H1 (cell line): ENCODE data around the gene NPR2. TPM values are rescaled to one million over a fixed set of nuclear protein-coding genes. Genes with fewer than 3 reads are reported as not detected.

Experiments
- CTCF ChIA-PET: fragments of 300-600 bp; sonication (Branson Sonifier 250); formaldehyde crosslinking; loops from one replicate; lab custom pipeline; 2021; ENCODE audit not compliant: partially characterized antibody; lab: Charles Lee
- POLR2A ChIA-PET: fragments of 300-600 bp; sonication (Branson Sonifier 250); formaldehyde crosslinking; loops from one replicate; lab custom pipeline; 2021; ENCODE audit warnings: inconsistent platforms; ENCODE audit not compliant: partially characterized antibody; lab: Charles Lee
- DNase-seq, 2 experiments: peaks; one replicate each; pipeline versions ENCODE4 v3.0.0 to v3.0.0-alpha.2; 2010 to 2022; ENCODE audit warnings: low spot score in 2 of 2, low read depth in 1 of 2, mixed read lengths in 1 of 2
- FAIRE-seq: peaks from 2 replicates; lab custom pipeline; 2011; peaks lifted over from hg19 to GRCh38; lab: Jason Lieb, UNC
- H2AFZ ChIP-seq: 2 replicates; pipeline ENCODE4 v1.8.1; 2012; ENCODE audit warnings: low read length, inconsistent platforms
- H2AK5ac ChIP-seq: 2 replicates; pipeline ENCODE4 v1.6.1; 2013; ENCODE audit warnings: low read depth, low read length
- H2BK120ac ChIP-seq: replicated peaks from 2 replicates; pipeline ENCODE3; 2013; ENCODE audit warnings: low read depth, low read length, inconsistent platforms
- H2BK12ac ChIP-seq: 2 replicates; pipeline ENCODE4 v1.6.1; 2013; ENCODE audit warnings: low read depth, low read length
- H2BK15ac ChIP-seq: 2 replicates; pipeline ENCODE4 v1.6.1; 2013; ENCODE audit warnings: low read length
- H2BK20ac ChIP-seq: 2 replicates; pipeline ENCODE4 v1.6.1; 2013; ENCODE audit warnings: low read length
- H2BK5ac ChIP-seq: 2 replicates; pipeline ENCODE4 v1.6.1; 2013; ENCODE audit warnings: low read depth, low read length
- H3K14ac ChIP-seq: 2 replicates; pipeline ENCODE4 v1.6.1; 2013; ENCODE audit warnings: inconsistent platforms; ENCODE audit not compliant: insufficient read length
- H3K18ac ChIP-seq: 2 replicates; pipeline ENCODE4 v1.6.1; 2013; ENCODE audit warnings: low read length; ENCODE audit errors: extremely low read depth
- H3K23ac ChIP-seq: 2 replicates; pipeline ENCODE4 v1.6.1; 2013; ENCODE audit warnings: inconsistent platforms; ENCODE audit not compliant: insufficient read length
- H3K23me2 ChIP-seq: 2 replicates; pipeline ENCODE4 v1.6.1; 2013; ENCODE audit warnings: low read depth, low read length
- H3K27ac ChIP-seq: 2 replicates; pipeline ENCODE4 v1.6.1; 2011; ENCODE audit warnings: low read depth, low read length, inconsistent platforms
- H3K27me3 ChIP-seq, 4 experiments: replicated peaks in 1 of 4; 1 replicate in 1 of 4; 2 replicates in 3 of 4; pipeline versions ENCODE4 v1.6.1 to v1.8.1; 2011 to 2013; ENCODE audit warnings: low read length in 3 of 4, mild to moderate bottlenecking in 3 of 4, inconsistent platforms in 2 of 4, mixed read lengths in 2 of 4, moderate library complexity in 1 of 4; ENCODE audit not compliant: control insufficient read depth in 3 of 4, insufficient read depth in 3 of 4; ENCODE audit errors: extremely low read depth in 1 of 4
- H3K36me3 ChIP-seq, 4 experiments: 2 replicates each; pipeline versions ENCODE4 v1.6.1 to v1.8.1; 2011 to 2013; ENCODE audit warnings: mild to moderate bottlenecking in 4 of 4, low read length in 3 of 4, moderate library complexity in 2 of 4, control low read depth in 1 of 4, inconsistent platforms in 1 of 4; ENCODE audit not compliant: insufficient read depth in 4 of 4, control insufficient read depth in 2 of 4
- H3K4ac ChIP-seq: replicated peaks from 2 replicates; pipeline ENCODE3; 2013; ENCODE audit warnings: low read length, low read depth, mixed read lengths, inconsistent platforms; ENCODE audit not compliant: insufficient read length
- H3K4me1 ChIP-seq, 4 experiments: replicated peaks in 1 of 4; 1 replicate in 1 of 4; 2 replicates in 3 of 4; pipeline versions ENCODE4 v1.6.1 to v1.8.1; 2011 to 2013; ENCODE audit warnings: low read length in 3 of 4, inconsistent platforms in 2 of 4, mixed read lengths in 1 of 4; ENCODE audit not compliant: insufficient read depth in 4 of 4, control insufficient read depth in 3 of 4
- H3K4me2 ChIP-seq, 2 experiments: 2 replicates each; pipeline versions ENCODE4 v1.6.1 to v1.8.1; 2011 to 2013; ENCODE audit warnings: low read depth in 2 of 2, low read length in 2 of 2, control low read depth in 1 of 2, inconsistent platforms in 1 of 2, mild to moderate bottlenecking in 1 of 2; ENCODE audit not compliant: insufficient read depth in 1 of 2
- H3K4me3 ChIP-seq, 4 experiments: fragments of 200-600, 300-600 bp in 1 of 4; sonication (generic), shearing (Covaris generic), sonication (Bioruptor Twin) in 1 of 4; 2 replicates each; pipeline versions ENCODE4 v1.5.1 to v1.8.1; 2011 to 2016; ENCODE audit warnings: low read length in 4 of 4, low read depth in 3 of 4, control low read depth in 2 of 4, inconsistent platforms in 2 of 4, mild to moderate bottlenecking in 2 of 4, mixed read lengths in 1 of 4, moderate library complexity in 1 of 4; ENCODE audit not compliant: insufficient read depth in 2 of 4; ENCODE audit errors: extremely low read depth in 1 of 4
- H3K56ac ChIP-seq: replicated peaks from 2 replicates; pipeline ENCODE3; 2013; ENCODE audit warnings: low read depth, mild to moderate bottlenecking, mixed read lengths, low read length, inconsistent platforms; ENCODE audit not compliant: insufficient read length
- H3K79me1 ChIP-seq: 2 replicates; pipeline ENCODE4 v1.6.1; 2013; ENCODE audit warnings: low read depth, low read length, control low read depth
- H3K79me2 ChIP-seq, 2 experiments: 2 replicates each; pipeline versions ENCODE4 v1.6.1 to v1.8.1; 2012 to 2013; ENCODE audit warnings: low read length in 2 of 2, mild to moderate bottlenecking in 2 of 2, inconsistent platforms in 1 of 2; ENCODE audit not compliant: insufficient read depth in 2 of 2, control insufficient read depth in 1 of 2
- H3K9ac ChIP-seq, 4 experiments: replicated peaks in 1 of 4; 1 replicate in 1 of 4; 2 replicates in 3 of 4; pipeline versions ENCODE4 v1.6.1 to v1.8.1; 2011 to 2013; ENCODE audit warnings: low read depth in 3 of 4, low read length in 3 of 4, control low read depth in 2 of 4, mild to moderate bottlenecking in 2 of 4, moderate library complexity in 2 of 4, inconsistent platforms in 1 of 4; ENCODE audit errors: extremely low read depth in 1 of 4
- H3K9me3 ChIP-seq, 2 experiments: 2 replicates each; pipeline versions ENCODE4 v1.6.1 to v1.8.1; 2012 to 2013; ENCODE audit warnings: mild to moderate bottlenecking in 2 of 2, moderate library complexity in 2 of 2, control low read depth in 1 of 2, inconsistent platforms in 1 of 2, low read depth in 1 of 2, low read length in 1 of 2, mixed read lengths in 1 of 2; ENCODE audit not compliant: insufficient read depth in 2 of 2
- H4K20me1 ChIP-seq, 2 experiments: replicated peaks in 1 of 2; 2 replicates each; pipeline versions ENCODE3 to v1.8.1; 2011 to 2013; ENCODE audit warnings: inconsistent platforms in 2 of 2, low read length in 2 of 2, mild to moderate bottlenecking in 1 of 2; ENCODE audit not compliant: insufficient read depth in 2 of 2, control insufficient read depth in 1 of 2
- H4K5ac ChIP-seq: 2 replicates; pipeline ENCODE4 v1.6.1; 2013; ENCODE audit warnings: low read length, low read depth, mixed read lengths, inconsistent platforms; ENCODE audit not compliant: insufficient read length
- H4K8ac ChIP-seq: 2 replicates; pipeline ENCODE4 v1.8.0; 2013; ENCODE audit warnings: mild to moderate bottlenecking, moderate library complexity, low read length, inconsistent platforms; ENCODE audit not compliant: insufficient read depth; ENCODE audit errors: extremely low read depth
- H4K91ac ChIP-seq: replicated peaks from 2 replicates; pipeline ENCODE3; 2013; ENCODE audit warnings: low read length, mixed read lengths, inconsistent platforms; ENCODE audit not compliant: insufficient read length
- YY1 ChIP-seq: IDR thresholded peaks from 2 replicates; pipeline ENCODE4 v1.6.1; 2011; ENCODE audit warnings: low read depth, mild to moderate bottlenecking, low read length
- WGBS, 2 experiments: shearing (Covaris generic) in 1 of 2; methylation state at CpG; one replicate each; pipeline versions ENCODE4 v1.1.6 to v1.1.7; 2013 to 2015; ENCODE audit warnings: low lambda C conversion rate in 2 of 2, mixed read lengths in 2 of 2, inconsistent platforms in 1 of 2, low coverage in 1 of 2, missing lambda C conversion rate in 1 of 2; ENCODE audit not compliant: insufficient replicate concordance in 2 of 2, insufficient coverage in 1 of 2, insufficient read length in 1 of 2; ENCODE audit errors: extremely low coverage in 1 of 2, missing lambda C conversion rate in 1 of 2; 5-methylcytosine and 5-hydroxymethylcytosine counted together
- polyA plus RNA-seq, 7 experiments: library from polyadenylated mRNA; depleted of rRNA in 3 of 7; stranded (reverse) in 5 of 7; unstranded in 2 of 7; fragments of >200 nt in 5 of 7; fragments of 200-250 nt in 2 of 7; gene quantifications; 1 replicate in 5 of 7; 2 replicates in 1 of 7; 4 replicates in 1 of 7; pipeline versions ENCODE4 v1.2.1 to v1.2.3, GENCODE V29; 2011 to 2013; ENCODE audit warnings: missing spikeins in 2 of 7, mixed read lengths in 2 of 7
- total RNA-seq: library from RNA; stranded (reverse); fragmentation: NEBNext Ultra II Directional; extraction: Animal tissue kit (Norgen Biotek cat#: 25700); gene quantifications from 2 replicates; pipeline ENCODE4 v1.2.1, GENCODE V29; 2021

NPR2 gene
- total and polyA plus RNA-seq, 2 of the 8 experiments (the other 6 are each of a cell fraction or from before 2014, with no cell fraction given): 11.0 to 17.0 TPM

GRCh38 chr9:35847792-35848572, 56.6 kb downstream of the NPR2 start:
- Histone ChIP-seq H3K4me2 (no peak overlapping the region; a peak in 1 of 4 replicates), H2AFZ (no peak overlapping the region), H2BK15ac (no peak overlapping the region), H3K79me1 (no peaks in the 10 kb centered on the region; the same call in 1 of the 2 replicates), H3K4ac (no peak overlapping the region), H4K20me1 (no peaks in the 10 kb centered on the region), H3K4me3 (no peak overlapping the region), H2BK20ac (no peak overlapping the region), H4K5ac (no peak overlapping the region), H3K27me3 (peaks cover 0 to 12% (median 9%) of the 10 kb centered on the region in 4 experiments; a peak in 6 of 7 replicates), H3K14ac (no peak overlapping the region)
- FAIRE-seq: no peak
- CTCF ChIA-PET: interaction anchor here (1.2 to 16.5 kb wide), 4 partner anchors 13 to 58 kb away, joined by 4 to 172 read pairs (median 26); partner anchors contain the start of genes FAM221B and TMEM8B
- no peak for DNase-seq
- no peak for TF ChIP-seq YY1
- TF ChIP-seq, all 59 proteins: peak for 0
- 96% methylated on average over 4 of the region's 4 CpGs; no CpG with 5 or more reads in 1 of the 2 experiments for WGBS, 2 experiments
- H2AK5ac ChIP-seq: no peak overlapping the region
- H2BK12ac ChIP-seq: no peak overlapping the region
- no peak overlapping the region for H3K23ac ChIP-seq
- H3K36me3 ChIP-seq: peaks cover 0 to 5% (median 0%) of the 10 kb centered on the region in 4 experiments; a peak in 1 of 8 replicates
- no peak overlapping the region for H3K27ac ChIP-seq
- H2BK5ac ChIP-seq: no peak overlapping the region
- no peak overlapping the region for H4K91ac ChIP-seq
- no peak overlapping the region for H3K18ac ChIP-seq
- H3K23me2 ChIP-seq: peaks cover 15% of the 10 kb centered on the region
- POLR2A ChIA-PET: interaction anchor here (1.6 to 5.9 kb wide), 3 partner anchors 9 to 14 kb away, joined by 4 to 43 read pairs (median 18); no protein-coding TSS in a partner anchor
- no peak overlapping the region for H3K56ac ChIP-seq
- no peak overlapping the region for H4K8ac ChIP-seq
- H3K9ac ChIP-seq: no peak overlapping the region
- no peaks in the 10 kb centered on the region for H3K79me2 ChIP-seq
- H3K9me3 ChIP-seq: no peaks in the 10 kb centered on the region
- H3K4me1 ChIP-seq: peaks cover 10 to 22% (median 14%) of the 10 kb centered on the region in 4 experiments
- H2BK120ac ChIP-seq: no peak overlapping the region
